GM12873 (cell line): ENCODE data around the gene SYNJ1.

Experiments
- TF ChIP-seq, protein P1 (sequence below): IDR thresholded peaks from 2 replicates; pipeline ENCODE4 v1.5.1; 2012; ENCODE audit warnings: low read depth, mild to moderate bottlenecking, moderate library complexity, low read length, control low read depth; ENCODE audit not compliant: insufficient read depth; ENCODE audit errors: missing control alignments

The SYNJ1 gene

DNA sequence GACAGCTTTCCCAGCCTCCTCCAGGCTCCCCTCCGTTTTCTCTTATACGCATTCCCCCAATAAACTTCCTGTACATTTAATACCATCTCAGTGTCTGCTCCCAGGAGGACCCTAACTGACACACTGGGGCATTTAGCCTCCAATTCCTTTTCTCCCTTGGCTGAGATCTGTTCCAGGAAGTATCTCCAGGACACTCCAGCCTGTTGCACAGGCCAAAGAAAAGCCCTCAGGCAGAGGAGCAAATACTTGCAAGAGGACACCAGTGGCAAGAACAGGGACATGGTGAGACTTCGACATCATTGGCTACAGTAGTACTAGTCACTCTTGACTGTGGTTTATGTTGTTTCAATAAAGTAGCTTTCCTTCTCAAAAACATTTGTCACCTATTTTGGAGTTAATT lies 4.7 kb upstream of the SYNJ1 start:
- TF ChIP-seq, protein P1, sequence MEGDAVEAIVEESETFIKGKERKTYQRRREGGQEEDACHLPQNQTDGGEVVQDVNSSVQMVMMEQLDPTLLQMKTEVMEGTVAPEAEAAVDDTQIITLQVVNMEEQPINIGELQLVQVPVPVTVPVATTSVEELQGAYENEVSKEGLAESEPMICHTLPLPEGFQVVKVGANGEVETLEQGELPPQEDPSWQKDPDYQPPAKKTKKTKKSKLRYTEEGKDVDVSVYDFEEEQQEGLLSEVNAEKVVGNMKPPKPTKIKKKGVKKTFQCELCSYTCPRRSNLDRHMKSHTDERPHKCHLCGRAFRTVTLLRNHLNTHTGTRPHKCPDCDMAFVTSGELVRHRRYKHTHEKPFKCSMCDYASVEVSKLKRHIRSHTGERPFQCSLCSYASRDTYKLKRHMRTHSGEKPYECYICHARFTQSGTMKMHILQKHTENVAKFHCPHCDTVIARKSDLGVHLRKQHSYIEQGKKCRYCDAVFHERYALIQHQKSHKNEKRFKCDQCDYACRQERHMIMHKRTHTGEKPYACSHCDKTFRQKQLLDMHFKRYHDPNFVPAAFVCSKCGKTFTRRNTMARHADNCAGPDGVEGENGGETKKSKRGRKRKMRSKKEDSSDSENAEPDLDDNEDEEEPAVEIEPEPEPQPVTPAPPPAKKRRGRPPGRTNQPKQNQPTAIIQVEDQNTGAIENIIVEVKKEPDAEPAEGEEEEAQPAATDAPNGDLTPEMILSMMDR, result no peak

DNA sequence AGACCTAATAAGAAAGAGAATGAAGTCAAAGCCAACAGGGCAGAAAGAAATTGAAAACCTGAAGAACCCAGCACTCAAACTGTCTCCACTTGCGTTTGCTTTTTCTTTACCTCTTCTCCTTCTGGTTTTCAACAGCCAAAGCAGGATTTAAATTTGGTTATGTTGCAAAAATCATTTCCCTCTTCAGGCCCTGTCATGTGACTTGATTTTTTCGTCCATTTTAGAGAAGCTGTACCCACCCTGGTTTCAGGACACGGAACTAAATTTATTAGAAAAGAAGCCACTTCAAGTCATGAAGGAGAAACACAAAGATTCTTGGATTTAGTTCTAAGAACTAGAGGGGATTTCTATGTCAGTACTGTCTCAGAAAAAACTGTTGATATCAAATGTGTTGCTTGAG lies 1.0 kb upstream of the SYNJ1 start:
- TF ChIP-seq, protein P1, result no peak

DNA sequence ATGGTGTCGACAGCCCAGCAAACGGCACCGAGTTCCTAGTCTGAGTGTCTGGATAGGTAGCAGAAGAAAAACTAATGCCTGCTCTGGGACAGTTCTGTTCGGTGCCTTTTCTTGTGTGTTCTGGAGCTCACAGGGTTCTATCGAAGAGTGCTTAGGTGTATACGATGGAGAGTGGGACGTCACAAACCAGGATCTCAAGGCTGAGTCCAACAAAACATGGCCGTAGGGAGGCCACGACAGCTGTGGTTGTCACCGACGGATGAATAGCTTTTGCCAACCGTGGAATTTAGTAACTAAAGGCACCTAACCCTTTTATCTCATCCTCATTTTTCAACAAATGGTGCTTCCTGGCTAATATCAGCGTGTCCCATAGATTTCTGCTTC lies 635 bp upstream of the SYNJ1 start:
- TF ChIP-seq, protein P1, result no peak

DNA sequence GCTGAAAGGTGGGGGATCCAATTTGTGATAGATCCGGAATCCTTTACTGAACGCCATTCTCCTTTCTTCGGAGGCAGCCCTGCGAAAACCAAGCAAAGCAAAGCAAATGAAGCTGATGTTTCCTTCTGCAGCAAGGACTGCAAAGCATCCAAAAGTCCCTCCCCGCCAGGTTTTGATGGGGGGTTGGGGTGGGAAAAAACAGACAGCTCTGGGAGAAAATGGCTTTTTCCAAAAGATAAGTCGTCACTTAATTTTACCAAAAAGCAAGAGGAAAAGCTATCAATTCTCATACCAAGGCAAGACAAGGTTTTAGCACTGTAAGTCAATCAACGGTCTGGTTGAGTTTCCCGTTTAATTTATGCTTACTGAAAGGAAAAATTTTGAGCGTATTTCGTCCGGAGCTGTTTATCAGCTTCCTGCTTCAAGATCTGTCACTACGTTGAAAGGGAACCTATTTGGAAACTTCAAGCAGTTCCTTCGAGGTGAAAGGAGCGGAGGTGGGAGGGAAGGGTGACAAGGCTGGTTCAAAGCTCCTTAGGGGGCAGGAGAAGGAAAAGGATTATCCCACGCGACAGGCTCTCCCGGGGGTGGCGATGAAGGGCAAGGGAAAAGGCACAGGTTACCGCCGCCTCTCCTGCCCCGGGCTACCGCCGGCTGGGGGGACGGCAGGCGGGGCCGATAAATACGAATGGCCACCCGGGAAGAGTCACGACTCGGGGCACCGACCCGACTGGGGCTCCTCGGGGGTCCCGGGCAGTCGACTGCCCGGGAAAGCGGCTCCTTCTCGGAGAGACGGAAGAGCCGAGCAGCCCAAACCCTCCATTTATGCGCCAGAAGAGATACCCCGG lies 750 bp downstream of the SYNJ1 start:
- TF ChIP-seq, protein P1, result no peak

DNA sequence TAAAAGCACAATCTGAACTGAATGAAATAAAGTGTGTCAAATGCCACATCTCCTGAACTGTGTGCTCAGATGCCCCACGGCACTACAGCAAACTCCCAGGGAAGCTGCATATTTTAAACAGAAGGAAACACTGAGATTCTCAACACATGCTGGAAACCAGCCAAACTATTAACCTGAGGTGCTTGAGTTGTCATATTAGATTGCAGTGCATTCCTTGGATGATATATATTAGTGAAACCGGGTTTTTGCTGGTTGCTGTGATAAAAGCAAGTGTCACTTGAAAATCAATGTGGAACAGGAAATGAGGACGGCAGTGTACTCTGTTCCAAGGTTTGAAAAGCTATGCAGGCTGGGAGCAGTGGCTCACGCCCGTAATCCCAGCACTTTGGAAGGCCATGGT lies 8.7 kb downstream of the SYNJ1 start:
- TF ChIP-seq, protein P1, result no peak

- TF ChIP-seq, protein P1, result no peak
These were observed 9.9 kb downstream of the SYNJ1 start for GRCh38 chr21:32717851-32718316.

DNA sequence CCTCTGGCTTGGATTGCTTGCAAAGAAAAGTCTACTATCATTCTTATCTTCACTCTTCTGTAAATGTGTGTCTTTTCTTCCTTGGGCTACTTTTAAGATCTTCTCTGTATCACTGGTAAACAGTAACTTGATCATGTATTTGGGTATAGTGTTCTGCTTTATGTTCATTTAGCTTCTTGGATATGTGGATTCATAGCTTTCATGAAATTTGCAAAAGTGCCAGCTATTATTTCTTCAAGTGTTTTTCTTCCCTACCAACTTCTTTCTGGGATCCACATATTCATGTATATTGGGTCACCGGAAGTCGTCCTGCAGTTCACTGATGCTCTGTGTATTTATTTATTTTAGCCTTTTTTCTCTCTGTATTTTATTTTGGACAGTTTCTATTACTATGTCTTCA lies 11.3 kb downstream of the SYNJ1 start:
- TF ChIP-seq, protein P1, result no peak
